ENCODE results near the gene SH3RF3. TPM values are rescaled to one million over a fixed set of nuclear protein-coding genes. Genes with fewer than 3 reads are reported as not detected.

SH3RF3 gene
- total and polyA plus RNA-seq, 10 of the 15 experiments (the other 5 are each of a cell fraction or from before 2014, with no cell fraction given) = 0.08 to 8.8 (median 2.3) TPM

- no TSS peak for BruUV-seq (replicated peaks)
- CTCF ChIA-PET = interaction anchor here (0.6 kb wide), 1 partner anchor 232 kb away, joined by 4 read pairs; no protein-coding TSS in a partner anchor
- intact Hi-C loops (cut with micrococcal nuclease; ENCODE audit: unreplicated experiment) = no loop called here
- TF ChIP-seq NR2C2 (IDR thresholded peaks at IDR 0.05; ENCODE audit: borderline replicate concordance, control insufficient read depth, insufficient read length, low read depth) = no peak
- TF ChIP-seq ZNF217 (IDR thresholded peaks at IDR 0.05) = no peak
- TF ChIP-seq ZBTB40 (IDR thresholded peaks at IDR 0.05; ENCODE audit: borderline replicate concordance) = no peak
- no peak for TF ChIP-seq ZBED1 (IDR thresholded peaks at IDR 0.05; ENCODE audit: borderline replicate concordance)
- no peak for TF ChIP-seq NRF1 (conservative IDR thresholded peaks at IDR 0.05; ENCODE audit: low read depth, low read length)
- no peak for TF ChIP-seq POLR2A (IDR thresholded peaks at IDR 0.05; ENCODE audit: low read depth, low read length)
- TF ChIP-seq ZNF24 (IDR thresholded peaks at IDR 0.05) = no peak
- TF ChIP-seq ZNF207 (IDR thresholded peaks at IDR 0.05; ENCODE audit: borderline replicate concordance) = no peak
- TF ChIP-seq MYB (IDR thresholded peaks at IDR 0.05; ENCODE audit: borderline replicate concordance, low read depth, low read length) = no peak
- no peak for TF ChIP-seq BMI1 (IDR thresholded peaks at IDR 0.05; ENCODE audit: borderline replicate concordance)
- WGBS (ENCODE audit: insufficient coverage, insufficient replicate concordance, low lambda C conversion rate, missing lambda C conversion rate) = 30% methylated on average over 3 of the region's 3 CpGs
- FAIRE-seq (no peak), ATAC-seq (no peak), DNase-seq (ENCODE audit: low read depth, low spot score) (no peak)
- Histone ChIP-seq H3K79me2 (ENCODE audit: control insufficient read depth, insufficient read depth, low read length) (no peaks in the 10 kb centered on the region), H3K27ac (ENCODE audit: control insufficient read depth, insufficient read depth) (no peak overlapping the region), H3K4me1 (ENCODE audit: control insufficient read depth, insufficient read depth, low read length) (no peaks in the 10 kb centered on the region), H3K4me2 (ENCODE audit: control insufficient read depth, insufficient read depth) (no peak overlapping the region), H3K36me3 (ENCODE audit: control insufficient read depth in 2 of 2, insufficient read depth in 2 of 2, low read length in 1 of 2) (no peaks in the 10 kb centered on the region), H3K27me3 (replicated peaks in 1 of 2; ENCODE audit: control insufficient read depth in 2 of 2, insufficient read depth in 2 of 2, low read length in 1 of 2) (no peaks in the 10 kb centered on the region), H3K4me3 (no peak overlapping the region), H2AFZ (ENCODE audit: control insufficient read depth, low read depth, low read length) (no peak overlapping the region), H3K9me3 (replicated peaks; ENCODE audit: control insufficient read depth, insufficient read depth, low read length) (no peaks in the 10 kb centered on the region), H4K20me1 (ENCODE audit: control insufficient read depth, insufficient read depth) (no peaks in the 10 kb centered on the region), H3K9ac (ENCODE audit: control insufficient read depth, insufficient read depth, low read length) (no peak overlapping the region)
- RAD21 ChIA-PET (ENCODE audit: unreplicated experiment) = no interaction called here
- in situ Hi-C loops (cut with MboI) = no loop called here
- SMC1A ChIA-PET (ENCODE audit: uncharacterized antibody, unreplicated experiment) = interaction anchor here (0.9 to 2.2 kb wide), 2 partner anchors 13 to 24 kb away, joined by 3 to 7 read pairs; no protein-coding TSS in a partner anchor
- POLR2A ChIA-PET = no interaction called here
Observed at GRCh38 chr2:109421101-109421500, 292.1 kb downstream of the SH3RF3 start.

Measured in GM12878 (cell line).